Adrenal gland (tissue), 5 donors: ENCODE measurements around the gene USPL1.

Experiments used
- CTCF ChIP-seq, 6 experiments: fragments of 450-650 bp in 4 of 6; fragments of 200-600 bp in 2 of 6; sonication (generic) in 1 of 6; IDR thresholded peaks; 1 replicate in 5 of 6; 2 replicates in 1 of 6; pipeline versions ENCODE4 v1.5.1 to v1.8.0; 2016 to 2021; ENCODE audit warnings: antibody characterized with exemption in 6 of 6, mild to moderate bottlenecking in 2 of 6, moderate library complexity in 1 of 6
- POLR2A ChIP-seq, 2 donors: fragments of 450-650 bp; IDR thresholded peaks; one replicate each; pipeline ENCODE4 v1.6.1; 2017; ENCODE audit warnings: antibody characterized with exemption in 2 of 2, mild to moderate bottlenecking in 2 of 2, moderate library complexity in 1 of 2
- donor health status: DM: no; HTN: no; CAD: no.

GRCh38 chr13:30676672-30677071 lies 59.0 kb downstream of the USPL1 start:
- TF ChIP-seq CTCF (IDR thresholded peaks at IDR 0.05) (peak in 1 of 6 experiments; percentile 2), POLR2A (IDR thresholded peaks at IDR 0.05) (no peak)
